ES-I3 (cell line): ENCODE results near the gene PJVK.
A peak's percentile ranks its signal among the peaks of the same experiment; 100 is the strongest.
"Not testable (repeated sequence)": the region's sequence is repeated elsewhere in the genome, so short reads cannot be mapped to it uniquely, and the experiment has no call there.

Source experiments
- H3K36me3 ChIP-seq: 2 replicates; pipeline ENCODE4 v1.6.1; 2013; ENCODE audit warnings: mild to moderate bottlenecking, low read length, control low read depth, moderate library complexity; ENCODE audit not compliant: insufficient read depth
- H3K4me1 ChIP-seq: 2 replicates; pipeline ENCODE4 v1.6.1; 2013; ENCODE audit warnings: mild to moderate bottlenecking, control low read depth, low read length; ENCODE audit not compliant: insufficient read depth
- H3K9ac ChIP-seq: 2 replicates; pipeline ENCODE4 v1.6.1; 2013; ENCODE audit warnings: low read depth, mild to moderate bottlenecking, low read length, moderate library complexity
- H3K9me3 ChIP-seq: 2 replicates; pipeline ENCODE4 v1.6.1; 2013; ENCODE audit warnings: mild to moderate bottlenecking, low read length, moderate library complexity; ENCODE audit not compliant: control insufficient read depth, insufficient read depth

The PJVK gene, protein sequence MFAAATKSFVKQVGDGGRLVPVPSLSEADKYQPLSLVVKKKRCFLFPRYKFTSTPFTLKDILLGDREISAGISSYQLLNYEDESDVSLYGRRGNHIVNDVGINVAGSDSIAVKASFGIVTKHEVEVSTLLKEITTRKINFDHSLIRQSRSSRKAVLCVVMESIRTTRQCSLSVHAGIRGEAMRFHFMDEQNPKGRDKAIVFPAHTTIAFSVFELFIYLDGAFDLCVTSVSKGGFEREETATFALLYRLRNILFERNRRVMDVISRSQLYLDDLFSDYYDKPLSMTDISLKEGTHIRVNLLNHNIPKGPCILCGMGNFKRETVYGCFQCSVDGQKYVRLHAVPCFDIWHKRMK

DNA sequence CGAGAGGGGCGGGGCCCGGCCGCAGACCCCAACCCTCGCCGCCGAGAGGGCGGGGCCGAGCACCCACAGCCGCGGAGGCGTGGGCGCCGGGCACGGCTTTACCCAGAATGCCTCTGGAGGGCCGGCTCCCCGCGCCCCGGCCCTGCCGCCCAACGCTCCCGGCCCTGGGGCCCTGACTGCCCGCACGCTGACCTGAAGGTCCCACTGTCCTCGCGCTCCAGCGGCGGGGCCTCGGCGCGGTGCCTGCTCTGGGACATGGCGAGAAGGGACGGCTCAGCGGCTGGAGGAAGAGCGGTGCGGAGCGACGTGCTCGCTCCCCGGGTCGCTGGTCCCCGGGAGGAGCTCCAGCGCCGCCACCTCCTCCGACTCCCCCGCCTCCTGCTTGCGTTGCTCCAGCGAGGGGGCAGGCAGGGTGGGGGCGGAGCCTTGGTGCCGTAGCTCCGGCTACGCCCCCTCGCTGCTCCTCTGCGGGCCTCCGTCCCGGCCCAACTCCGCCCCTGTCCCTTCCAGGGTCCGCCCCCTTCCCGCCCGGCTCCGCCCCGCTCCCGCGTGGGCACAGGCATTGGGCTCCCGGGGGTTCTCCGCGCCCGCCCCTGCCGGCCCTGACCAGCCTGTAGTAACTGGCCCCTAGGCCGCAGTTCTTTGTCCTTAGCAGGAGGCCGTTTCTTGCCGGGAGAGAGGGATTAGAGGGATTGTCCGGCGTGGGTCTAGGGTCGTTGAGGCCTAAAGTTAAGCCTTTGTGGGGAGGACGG lies at the start of gene PJVK, which contains the start of gene PRKRA:
PJVK (plus strand) TSS at position 605 of the 752 bp plus-strand sequence. CDS start 2,032 bp downstream, outside the sequence.
PRKRA (minus strand) TSS at position 402 of the 752 bp plus-strand sequence; CDS start at position 257, 145 bp downstream.
- H3K36me3 ChIP-seq = peaks cover 9% of the 10 kb centered on the region; the same call in 1 of the 2 replicates
- H3K4me1 ChIP-seq = peaks cover 3% of the 10 kb centered on the region; the same call in 1 of the 2 replicates
- H3K9me3 ChIP-seq = no peaks in the 10 kb centered on the region
- peak within 1 kb of the TSS; percentile 95 for H3K9ac ChIP-seq

DNA sequence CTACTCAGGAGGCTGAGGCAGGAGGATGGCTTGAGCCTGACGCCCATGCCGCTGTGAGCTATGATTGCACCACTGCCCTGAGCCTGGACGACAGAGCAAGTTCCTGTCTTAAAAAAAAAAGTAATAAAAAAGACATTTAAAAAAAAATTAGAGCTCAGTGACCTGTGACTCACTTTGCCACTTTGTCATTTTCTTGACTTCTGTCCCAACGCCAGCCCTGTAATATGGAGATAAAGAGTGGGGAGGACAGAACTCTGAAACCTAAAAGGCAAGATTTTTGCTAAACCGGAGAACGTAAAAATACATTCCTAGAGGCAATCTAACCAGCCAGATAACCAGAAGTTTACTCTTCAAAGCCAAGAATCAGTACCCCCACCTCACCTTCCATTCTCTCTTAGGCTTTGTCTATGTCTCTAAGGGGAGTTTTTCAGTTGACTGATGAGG lies 49.2 kb upstream of the PJVK start:
- Histone ChIP-seq H3K4me1 (no peaks in the 10 kb centered on the region), H3K9ac (no peak overlapping the region), H3K9me3 (no peaks in the 10 kb centered on the region), H3K36me3 (no peaks in the 10 kb centered on the region)

DNA sequence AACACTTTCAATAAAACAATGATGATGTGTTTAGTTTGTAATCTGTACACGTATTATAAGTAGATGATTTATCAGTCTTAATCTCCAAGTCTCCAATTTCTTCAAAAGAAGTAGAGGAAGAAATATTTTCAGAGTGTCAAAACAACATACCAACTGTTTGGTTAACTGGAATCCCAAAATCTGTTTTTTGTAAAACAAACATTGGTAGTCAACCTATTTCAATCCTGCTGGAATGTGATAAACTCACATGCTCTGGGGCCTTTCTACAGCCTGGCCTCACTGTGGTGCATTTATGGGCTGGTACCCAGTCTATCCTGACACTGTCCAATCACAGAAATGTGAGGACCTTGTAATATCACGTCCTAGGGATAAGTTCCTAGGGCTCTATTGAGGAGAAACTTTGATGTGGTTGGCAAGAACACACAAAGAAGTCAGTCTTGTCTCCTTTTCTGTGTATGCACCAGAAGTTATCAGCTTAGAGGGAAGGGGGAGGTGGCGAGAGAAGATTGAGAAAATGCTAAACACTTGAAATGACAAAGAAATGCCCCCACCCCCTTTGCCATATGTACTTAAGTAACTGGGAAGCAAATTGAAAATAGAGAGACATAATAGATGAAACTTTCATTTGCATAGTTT lies 47.4 kb upstream of the PJVK start:
- Histone ChIP-seq H3K9ac (no peak overlapping the region), H3K36me3 (no peaks in the 10 kb centered on the region), H3K9me3 (no peaks in the 10 kb centered on the region), H3K4me1 (no peaks in the 10 kb centered on the region)

DNA sequence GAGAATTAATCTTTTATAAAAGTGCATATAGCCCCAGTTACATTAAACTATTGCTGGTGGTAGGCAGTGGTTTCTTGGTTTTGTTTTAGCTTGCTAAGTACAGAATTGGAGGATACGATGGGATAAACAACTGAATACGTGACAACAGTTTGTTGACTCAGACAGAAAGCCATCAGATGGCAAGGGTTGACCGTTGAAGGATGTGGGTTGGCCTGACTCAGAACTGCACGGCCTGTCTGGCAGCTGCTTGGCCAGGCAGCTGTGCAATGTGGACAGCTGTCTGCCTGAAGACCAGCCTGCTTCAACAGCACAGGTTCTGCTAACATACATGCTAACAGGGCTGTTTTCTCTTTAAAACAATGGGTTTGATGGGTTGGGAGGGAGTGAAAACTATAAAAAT lies 46.8 kb upstream of the PJVK start:
- no peaks in the 10 kb centered on the region for H3K4me1 ChIP-seq
- H3K36me3 ChIP-seq = no peaks in the 10 kb centered on the region
- H3K9ac ChIP-seq = no peak overlapping the region
- no peaks in the 10 kb centered on the region for H3K9me3 ChIP-seq

DNA sequence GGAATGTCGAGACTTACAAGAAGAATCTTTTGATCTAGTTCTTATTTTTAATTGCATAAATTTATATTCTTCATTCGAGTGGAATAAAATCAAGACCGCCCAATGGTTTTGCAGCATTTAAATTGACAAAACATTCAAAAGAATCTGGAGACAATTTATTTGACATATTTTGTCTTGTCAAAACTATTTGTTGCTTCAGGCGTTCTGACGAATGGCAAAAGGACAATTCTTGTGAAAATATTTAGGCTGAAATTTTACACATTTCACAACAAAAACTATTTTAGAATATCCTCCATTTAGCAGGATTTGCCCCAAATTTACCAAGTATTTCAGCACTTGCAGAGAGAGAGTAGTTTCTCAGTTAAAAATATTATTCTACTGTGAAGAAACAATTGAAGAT lies 41.9 kb upstream of the PJVK start:
- Histone ChIP-seq H3K9me3 (no peaks in the 10 kb centered on the region), H3K36me3 (no peaks in the 10 kb centered on the region), H3K4me1 (no peaks in the 10 kb centered on the region), H3K9ac (no peak overlapping the region)

DNA sequence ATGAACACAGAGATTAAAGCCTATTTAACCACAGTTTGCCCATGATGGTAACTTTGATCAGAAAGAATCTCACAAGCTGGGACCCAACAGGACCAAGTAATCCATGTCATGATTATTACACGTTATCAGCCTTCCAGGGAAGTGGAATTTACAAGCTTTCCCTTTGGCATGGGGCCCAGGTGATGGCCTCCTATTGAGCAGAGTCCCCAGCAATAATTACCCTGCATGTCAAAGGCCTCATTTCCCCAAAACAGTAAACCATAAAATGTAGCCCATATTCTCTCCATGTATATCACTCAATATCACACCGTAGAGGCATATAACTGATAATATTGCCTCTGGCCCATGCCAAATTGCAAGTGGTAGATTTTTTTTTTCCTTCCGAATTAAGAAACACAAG lies 39.1 kb upstream of the PJVK start:
- no peaks in the 10 kb centered on the region for H3K36me3 ChIP-seq
- H3K9me3 ChIP-seq = no peaks in the 10 kb centered on the region
- H3K4me1 ChIP-seq = peaks cover 3% of the 10 kb centered on the region; the same call in 1 of the 2 replicates
- H3K9ac ChIP-seq = no peak overlapping the region

DNA sequence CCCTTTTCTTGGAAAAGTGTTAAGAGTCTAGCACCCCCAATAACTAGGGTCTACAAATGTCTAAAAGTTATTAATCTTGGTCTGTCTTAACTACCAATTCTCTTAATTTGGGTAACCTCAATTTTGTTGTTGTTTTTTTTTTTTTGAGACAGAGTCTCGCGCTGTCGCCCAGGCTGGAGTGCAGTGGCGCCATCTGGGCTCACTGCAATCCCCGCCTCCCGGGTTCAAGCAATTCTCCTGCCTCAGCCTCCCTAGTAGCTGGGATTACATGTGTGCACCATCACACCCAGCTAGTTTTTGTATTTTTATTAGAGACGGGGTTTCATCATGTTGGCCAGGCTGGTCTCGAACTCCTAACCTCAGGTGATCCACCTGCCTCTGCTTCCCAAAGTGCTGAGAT lies 38.7 kb upstream of the PJVK start:
- not testable (repeated sequence) for H3K9ac ChIP-seq

DNA sequence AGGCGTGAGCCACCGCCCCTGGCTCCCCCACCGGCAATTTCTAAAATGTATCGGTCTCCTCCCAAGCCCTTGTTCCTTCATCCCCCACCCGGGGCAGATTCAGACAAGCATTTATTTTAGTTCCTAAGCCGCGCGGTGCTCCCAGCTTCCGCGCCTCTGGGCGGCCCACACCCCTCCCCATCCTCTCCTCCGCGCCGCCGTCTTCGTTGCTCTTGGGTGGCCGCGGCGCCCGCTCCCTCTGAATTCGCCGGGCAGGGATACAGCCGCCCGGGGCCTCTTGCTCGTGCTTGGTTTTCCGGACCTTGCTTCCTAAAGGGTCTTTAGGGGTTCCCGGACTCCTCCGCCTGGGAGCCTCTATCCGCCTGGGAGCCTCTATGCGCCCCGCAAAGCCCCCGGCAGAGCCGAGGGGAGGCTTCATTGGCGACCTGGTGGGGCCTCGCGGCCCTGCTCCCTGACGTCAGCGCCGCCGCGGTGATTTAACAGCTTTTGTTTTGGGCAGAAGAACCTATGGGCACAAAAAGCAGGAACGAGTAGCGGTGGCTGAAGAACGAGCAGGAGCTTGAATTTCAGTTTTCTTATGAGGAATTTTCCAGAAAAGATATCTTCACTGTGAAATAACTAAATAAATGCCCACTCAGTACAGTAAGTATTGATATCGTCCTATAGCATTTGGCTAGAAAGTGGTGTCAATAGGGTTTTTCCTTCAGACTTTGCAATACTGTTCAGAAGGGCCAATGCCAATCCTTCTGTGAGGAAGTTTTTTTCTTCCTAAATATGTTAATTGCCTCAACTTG lies 37.5 kb upstream of the PJVK start:
- Histone ChIP-seq H3K9me3 (no peaks in the 10 kb centered on the region), H3K9ac (peak overlapping the region; percentile 67), H3K36me3 (no peaks in the 10 kb centered on the region), H3K4me1 (peaks cover 3% of the 10 kb centered on the region; the same call in 1 of the 2 replicates)

More for the DNA sequence above, 38.7 kb upstream of the PJVK start:
- not testable (repeated sequence) for H3K36me3 ChIP-seq, H3K4me1 ChIP-seq, H3K9me3 ChIP-seq

DNA sequence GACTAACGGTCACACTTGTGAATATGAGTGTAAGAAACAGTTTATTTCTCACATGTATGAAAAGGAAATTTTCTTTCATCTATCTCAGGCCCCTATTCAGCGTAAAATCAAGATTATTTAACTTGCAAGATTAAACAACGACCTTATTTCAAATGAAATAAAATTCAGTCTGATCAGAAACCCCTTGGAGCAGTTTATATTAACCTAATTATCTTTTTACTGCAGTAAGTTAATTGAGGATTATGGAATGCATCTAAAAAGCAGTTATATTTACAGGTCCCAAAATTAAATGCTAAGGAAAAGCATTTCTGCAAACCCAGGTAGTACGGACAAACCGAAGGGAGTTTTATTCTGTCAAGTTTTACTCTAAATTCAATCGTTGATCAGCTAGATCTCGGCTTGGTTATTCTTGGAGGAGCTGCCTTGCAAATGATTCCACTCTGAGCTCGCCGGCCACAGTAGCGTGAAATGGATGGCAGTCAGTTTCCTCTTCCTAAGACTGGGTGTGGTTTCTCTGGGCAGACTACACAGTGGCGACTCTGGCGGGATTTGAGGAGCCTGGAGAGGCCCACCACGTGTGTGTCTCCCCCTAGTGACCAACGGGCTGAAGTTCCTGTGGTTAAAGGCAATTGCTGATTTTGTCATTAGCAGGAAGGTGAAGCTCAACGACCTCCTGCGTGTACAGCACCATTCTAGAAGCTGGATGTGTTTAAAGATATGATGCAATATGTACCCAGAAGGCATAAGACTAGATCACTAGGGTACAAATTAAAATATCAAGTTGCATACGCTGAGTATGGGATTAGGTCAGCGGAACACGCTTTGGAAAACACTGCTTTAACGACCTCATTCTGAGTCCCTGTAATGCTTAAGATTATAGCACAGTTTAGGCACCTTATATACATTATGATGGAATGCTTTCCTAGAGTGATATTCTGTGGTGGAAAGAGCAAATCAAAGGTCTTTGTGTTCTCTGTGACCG lies 36.6 kb upstream of the PJVK start:
- H3K36me3 ChIP-seq = no peaks in the 10 kb centered on the region
- no peaks in the 10 kb centered on the region for H3K9me3 ChIP-seq
- peaks cover 3% of the 10 kb centered on the region; the same call in 1 of the 2 replicates for H3K4me1 ChIP-seq
- H3K9ac ChIP-seq = peak overlapping the region; percentile 67

DNA sequence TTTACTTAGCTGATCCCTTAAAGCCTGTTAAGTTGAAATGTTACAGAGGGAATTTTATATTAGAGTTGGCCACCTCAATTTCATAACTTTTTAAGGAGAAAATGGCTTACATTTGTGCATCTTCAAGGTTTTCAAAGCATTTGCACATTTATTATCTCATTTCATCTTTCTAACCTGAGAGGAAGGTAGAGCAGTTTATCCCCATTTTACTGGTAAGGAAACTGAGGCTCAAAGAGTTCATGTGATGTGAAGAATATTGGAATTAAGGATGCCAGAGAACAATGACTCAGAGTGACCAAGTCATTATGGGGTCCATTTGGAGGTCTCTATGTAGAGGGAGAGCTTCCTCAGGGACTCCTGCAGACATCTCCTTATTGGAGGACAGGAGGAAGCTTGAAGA lies 35.2 kb upstream of the PJVK start:
- Histone ChIP-seq H3K9ac (no peak overlapping the region), H3K36me3 (no peaks in the 10 kb centered on the region), H3K4me1 (peaks cover 3% of the 10 kb centered on the region; the same call in 1 of the 2 replicates), H3K9me3 (no peaks in the 10 kb centered on the region)

DNA sequence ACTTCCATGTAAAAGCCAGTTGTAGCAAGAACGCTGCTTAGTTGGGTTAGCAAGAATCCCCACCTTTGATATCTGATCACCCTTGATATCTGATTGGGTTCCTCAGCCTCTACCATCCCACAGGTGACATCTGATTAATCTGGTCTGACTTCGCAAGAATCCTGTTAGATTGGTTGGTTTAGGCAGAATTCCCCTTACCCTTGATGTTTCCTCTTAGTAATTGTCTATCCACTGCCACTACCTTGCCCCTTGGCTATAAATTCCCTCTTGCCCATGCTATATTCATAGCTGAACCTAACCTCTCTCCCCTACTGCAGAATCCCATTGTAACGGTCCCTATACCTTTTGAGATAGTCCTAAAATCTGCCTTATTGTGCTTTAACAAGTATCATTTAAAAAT lies 33.3 kb upstream of the PJVK start:
- peaks cover 3% of the 10 kb centered on the region; the same call in 1 of the 2 replicates for H3K4me1 ChIP-seq
- no peak overlapping the region for H3K9ac ChIP-seq
- H3K36me3 ChIP-seq = no peaks in the 10 kb centered on the region
- H3K9me3 ChIP-seq = no peaks in the 10 kb centered on the region; the same call in 1 of the 2 replicates

DNA sequence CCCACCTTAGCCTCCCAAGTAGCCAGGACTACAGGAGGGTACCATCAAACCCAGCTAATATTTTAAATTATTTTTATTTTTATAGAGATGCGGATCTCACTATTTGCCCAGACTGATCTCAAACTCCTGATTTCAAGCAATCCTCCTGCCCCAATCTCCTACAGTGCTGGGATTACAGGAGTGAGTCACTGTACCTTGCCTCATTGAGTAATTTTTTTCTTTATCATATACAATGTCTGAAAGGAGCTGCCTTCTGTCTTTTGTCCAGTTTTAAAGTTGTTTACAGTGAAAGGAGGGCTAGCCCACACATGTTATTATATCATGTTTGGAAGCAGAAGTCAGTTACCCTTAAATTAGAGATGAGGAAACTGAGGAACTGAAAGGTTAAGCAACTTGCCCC lies 32.8 kb upstream of the PJVK start:
- no peak overlapping the region for H3K9ac ChIP-seq
- no peaks in the 10 kb centered on the region for H3K36me3 ChIP-seq
- peaks cover 3% of the 10 kb centered on the region; the same call in 1 of the 2 replicates for H3K4me1 ChIP-seq
- no peaks in the 10 kb centered on the region; the same call in 1 of the 2 replicates for H3K9me3 ChIP-seq

DNA sequence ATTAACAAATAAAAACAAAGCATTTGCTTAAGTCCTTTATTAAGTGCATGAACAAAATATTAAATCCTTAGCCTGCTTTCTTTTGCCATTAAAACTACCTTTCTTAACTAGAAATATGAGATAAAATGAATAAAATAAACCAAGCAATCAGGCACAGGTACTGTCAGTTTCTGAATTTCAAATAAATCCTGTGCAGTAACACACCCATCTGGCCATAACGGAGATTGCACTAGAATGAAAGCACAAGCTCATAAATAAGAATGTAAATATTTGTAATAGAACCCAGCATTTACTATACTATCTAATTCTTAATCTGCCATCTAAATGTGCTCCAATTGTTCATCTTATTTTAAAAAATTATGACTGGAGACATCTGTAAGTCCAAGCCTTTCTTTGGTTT lies 32.1 kb upstream of the PJVK start:
- H3K9ac ChIP-seq = no peak overlapping the region
- peaks cover 3% of the 10 kb centered on the region; the same call in 1 of the 2 replicates for H3K4me1 ChIP-seq
- H3K36me3 ChIP-seq = no peaks in the 10 kb centered on the region
- no peaks in the 10 kb centered on the region; the same call in 1 of the 2 replicates for H3K9me3 ChIP-seq
